ENCODE data around the gene CIZ1. TPM values are rescaled to one million over a fixed set of nuclear protein-coding genes. Genes with fewer than 3 reads are reported as not detected.

CIZ1 gene
- total and polyA plus RNA-seq, 9 of the 15 experiments (the other 6 are each of a cell fraction or from before 2014, with no cell fraction given), result 6.6 to 329 (median 87.8) TPM

- TF ChIP-seq ZNF3 (CRISPR knock-in tag; IDR thresholded peaks at IDR 0.05) (no peak), NCOA2 (IDR thresholded peaks at IDR 0.05; ENCODE audit: partially characterized antibody in 2 of 2) (no peak), CBX2 (IDR thresholded peaks at IDR 0.05; ENCODE audit: insufficient read depth, low read length, poor library complexity, severe bottlenecking) (no peak), HLTF (IDR thresholded peaks at IDR 0.05) (no peak), ETS1 (conservative IDR thresholded peaks at IDR 0.05; ENCODE audit: control insufficient read depth, low read depth, low read length) (no peak), FOXJ2 (tag; IDR thresholded peaks at IDR 0.05) (no peak), ARHGAP35 (IDR thresholded peaks at IDR 0.05; ENCODE audit: partially characterized antibody) (no peak), REST (IDR thresholded peaks at IDR 0.05; ENCODE audit: borderline replicate concordance) (peak; percentile 80), REST (CRISPR knock-in tag; IDR thresholded peaks at IDR 0.05; ENCODE audit: low read depth) (peak; percentile 91), BRD9 (IDR thresholded peaks at IDR 0.05; ENCODE audit: low read depth, partially characterized antibody) (no peak), GTF2F1 (IDR thresholded peaks at IDR 0.05; ENCODE audit: low read depth, low read length) (peak; percentile 80; the same call in 1 of the 2 replicates), NR4A1 (CRISPR knock-in tag; IDR thresholded peaks at IDR 0.05) (peak; percentile 58; the same call in 1 of the 2 replicates), NR4A1 (tag; IDR thresholded peaks at IDR 0.05) (peak; percentile 89), MCM7 (IDR thresholded peaks at IDR 0.05) (no peak), PHTF2 (CRISPR knock-in tag; IDR thresholded peaks at IDR 0.05) (no peak), ZNF408 (CRISPR knock-in tag; IDR thresholded peaks at IDR 0.05; ENCODE audit: low read depth) (no peak), SMAD4 (CRISPR knock-in tag; conservative IDR thresholded peaks at IDR 0.05) (peak; percentile 97), MNT (conservative IDR thresholded peaks at IDR 0.05) (no peak)
These were observed 11.8 kb upstream of the CIZ1 start, which contains the start of gene DNM1 (continued) for GRCh38 chr9:128203024-128203706.

Measured in K562 (cell line).